Liver (tissue), 3 donors: ENCODE data around the gene EML4.

ENCODE experiments used
- CTCF ChIP-seq: fragments of 150-350 bp; IDR thresholded peaks from 2 replicates; pipeline ENCODE4 v1.5.1; 2017; ENCODE audit warnings: improper control_type of control experiment, low read depth, low read length; ENCODE audit not compliant: missing input control
- JUND ChIP-seq, 2 donors: IDR thresholded peaks; 2 replicates each; pipeline ENCODE4 v1.6.1; 2016; ENCODE audit warnings: antibody characterized with exemption in 2 of 2
- RXRA ChIP-seq, 2 donors: IDR thresholded peaks; 2 replicates each; pipeline ENCODE4 v1.6.1; 2017 to 2018; ENCODE audit warnings: antibody characterized with exemption in 2 of 2, mild to moderate bottlenecking in 1 of 2
- SP1 ChIP-seq: IDR thresholded peaks from 2 replicates; pipeline ENCODE4 v1.6.1; 2018; ENCODE audit warnings: antibody characterized with exemption, mild to moderate bottlenecking
- TAF1 ChIP-seq: conservative IDR thresholded peaks from 2 replicates; pipeline ENCODE4 v1.6.1; 2016; ENCODE audit warnings: antibody characterized with exemption, mild to moderate bottlenecking
- TF ChIP-seq, protein P1 (sequence below): IDR thresholded peaks from 2 replicates; pipeline ENCODE4 v1.6.1; 2016; ENCODE audit warnings: antibody characterized with exemption, mild to moderate bottlenecking
- donor health status: healthy.
- donor health status: healthy.

GRCh38 chr2:42142547-42143184 is 26.5 kb upstream of the EML4 start:
- TF ChIP-seq CTCF (no peak), TAF1 (no peak), RXRA (IDR thresholded peaks at IDR 0.05) (no peak), JUND (IDR thresholded peaks at IDR 0.05) (no peak), SP1 (no peak)
- TF ChIP-seq, protein P1, sequence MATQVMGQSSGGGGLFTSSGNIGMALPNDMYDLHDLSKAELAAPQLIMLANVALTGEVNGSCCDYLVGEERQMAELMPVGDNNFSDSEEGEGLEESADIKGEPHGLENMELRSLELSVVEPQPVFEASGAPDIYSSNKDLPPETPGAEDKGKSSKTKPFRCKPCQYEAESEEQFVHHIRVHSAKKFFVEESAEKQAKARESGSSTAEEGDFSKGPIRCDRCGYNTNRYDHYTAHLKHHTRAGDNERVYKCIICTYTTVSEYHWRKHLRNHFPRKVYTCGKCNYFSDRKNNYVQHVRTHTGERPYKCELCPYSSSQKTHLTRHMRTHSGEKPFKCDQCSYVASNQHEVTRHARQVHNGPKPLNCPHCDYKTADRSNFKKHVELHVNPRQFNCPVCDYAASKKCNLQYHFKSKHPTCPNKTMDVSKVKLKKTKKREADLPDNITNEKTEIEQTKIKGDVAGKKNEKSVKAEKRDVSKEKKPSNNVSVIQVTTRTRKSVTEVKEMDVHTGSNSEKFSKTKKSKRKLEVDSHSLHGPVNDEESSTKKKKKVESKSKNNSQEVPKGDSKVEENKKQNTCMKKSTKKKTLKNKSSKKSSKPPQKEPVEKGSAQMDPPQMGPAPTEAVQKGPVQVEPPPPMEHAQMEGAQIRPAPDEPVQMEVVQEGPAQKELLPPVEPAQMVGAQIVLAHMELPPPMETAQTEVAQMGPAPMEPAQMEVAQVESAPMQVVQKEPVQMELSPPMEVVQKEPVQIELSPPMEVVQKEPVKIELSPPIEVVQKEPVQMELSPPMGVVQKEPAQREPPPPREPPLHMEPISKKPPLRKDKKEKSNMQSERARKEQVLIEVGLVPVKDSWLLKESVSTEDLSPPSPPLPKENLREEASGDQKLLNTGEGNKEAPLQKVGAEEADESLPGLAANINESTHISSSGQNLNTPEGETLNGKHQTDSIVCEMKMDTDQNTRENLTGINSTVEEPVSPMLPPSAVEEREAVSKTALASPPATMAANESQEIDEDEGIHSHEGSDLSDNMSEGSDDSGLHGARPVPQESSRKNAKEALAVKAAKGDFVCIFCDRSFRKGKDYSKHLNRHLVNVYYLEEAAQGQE, result no peak
